SK-N-SH (cell line): ENCODE measurements around the gene SLC8A1. TPM values are rescaled to one million over a fixed set of nuclear protein-coding genes. Genes with fewer than 3 reads are reported as not detected.

Experiments
- CTCF ChIA-PET: fragments of 300-600, 350-600 bp; formaldehyde crosslinking; extraction: SDS; loops from one replicate; lab custom pipeline; 2021; lab: Yijun Ruan, JAX
- POLR2A ChIA-PET: fragments of 350-600 bp; sonication (Branson Sonifier 250); formaldehyde crosslinking; extraction: SDS; loops from one replicate; lab custom pipeline; 2020; ENCODE audit warnings: antibody characterized with exemption, inconsistent platforms; lab: Yijun Ruan, JAX
- DNase-seq: peaks from one replicate; pipeline ENCODE4 v3.0.0; 2012
- H2AFZ ChIP-seq: fragments of 200-600 bp; sonication (generic); 2 replicates; pipeline ENCODE4 v1.8.1; 2016; ENCODE audit warnings: antibody characterized with exemption, mild to moderate bottlenecking, low read depth
- H3F3A ChIP-seq: fragments of 200-600 bp; sonication (generic); replicated peaks from 2 replicates; pipeline ENCODE3; 2016; ENCODE audit warnings: antibody characterized with exemption, mild to moderate bottlenecking; ENCODE audit not compliant: insufficient read depth
- H3K27ac ChIP-seq, 2 experiments: fragments of 200-500 bp in 1 of 2; fragments of 200-600 bp in 1 of 2; sonication (Bioruptor generic) in 1 of 2; sonication (generic), shearing (Covaris generic) in 1 of 2; 2 replicates each; pipeline versions ENCODE4 v1.5.1 to v1.6.1; 2014 to 2016; ENCODE audit warnings: low read depth in 2 of 2, inconsistent platforms in 1 of 2, low read length in 1 of 2, mild to moderate bottlenecking in 1 of 2, mixed read lengths in 1 of 2
- H3K27me3 ChIP-seq: fragments of 200-600 bp; sonication (generic), shearing (Covaris generic); 2 replicates; pipeline ENCODE4 v1.6.1; 2016; ENCODE audit warnings: mixed run types; ENCODE audit not compliant: insufficient read depth
- H3K36me3 ChIP-seq, 2 experiments: fragments of 200-500 bp in 1 of 2; fragments of 200-600 bp in 1 of 2; sonication (Bioruptor generic) in 1 of 2; sonication (generic) in 1 of 2; replicated peaks in 1 of 2; 2 replicates each; pipeline versions ENCODE3 to v1.5.1; 2014 to 2016; ENCODE audit warnings: low read length in 1 of 2, mild to moderate bottlenecking in 1 of 2; ENCODE audit not compliant: insufficient read depth in 2 of 2, control insufficient read depth in 1 of 2
- H3K4me1 ChIP-seq, 2 experiments: fragments of 200-500 bp in 1 of 2; fragments of 200-600 bp in 1 of 2; sonication (Bioruptor generic) in 1 of 2; sonication (generic), shearing (Covaris generic) in 1 of 2; 2 replicates each; pipeline versions ENCODE4 v1.5.1 to v1.6.1; 2014 to 2016; ENCODE audit warnings: low read depth in 1 of 2, low read length in 1 of 2, mixed run types in 1 of 2; ENCODE audit not compliant: insufficient read depth in 2 of 2, control insufficient read depth in 1 of 2
- H3K4me2 ChIP-seq: fragments of 200-600 bp; sonication (generic), shearing (Covaris generic); 2 replicates; pipeline ENCODE4 v1.6.1; 2017; ENCODE audit warnings: mixed run types
- H3K4me3 ChIP-seq, 2 experiments: fragments of 200-500 bp in 1 of 2; fragments of 200-600 bp in 1 of 2; sonication (Bioruptor generic) in 1 of 2; sonication (generic), shearing (Covaris generic) in 1 of 2; 2 replicates each; pipeline versions ENCODE4 v1.5.1 to v1.8.1; 2014 to 2016; ENCODE audit warnings: low read depth in 2 of 2, inconsistent platforms in 1 of 2, low read length in 1 of 2, mild to moderate bottlenecking in 1 of 2, mixed read lengths in 1 of 2, moderate library complexity in 1 of 2
- H3K79me2 ChIP-seq: fragments of 200-600 bp; sonication (generic); 2 replicates; pipeline ENCODE4 v1.8.1; 2017; ENCODE audit warnings: mild to moderate bottlenecking; ENCODE audit not compliant: insufficient read depth
- H3K9ac ChIP-seq: fragments of 200-600 bp; sonication (generic); 2 replicates; pipeline ENCODE4 v1.6.1; 2017; ENCODE audit warnings: mixed run types
- H3K9me2 ChIP-seq: fragments of 200-600 bp; sonication (generic); 2 replicates; pipeline ENCODE4 v1.6.1; 2017; ENCODE audit warnings: mixed run types
- H3K9me3 ChIP-seq: fragments of 200-600 bp; sonication (generic); 2 replicates; pipeline ENCODE4 v1.6.1; 2017; ENCODE audit warnings: mixed run types, mild to moderate bottlenecking, moderate library complexity
- H4K20me1 ChIP-seq: fragments of 200-600 bp; sonication (generic); 2 replicates; pipeline ENCODE4 v1.6.1; 2017; ENCODE audit warnings: mild to moderate bottlenecking, mixed run types; ENCODE audit not compliant: insufficient read depth
- EZH2phosphoT487 ChIP-seq: fragments of 200-600 bp; sonication (generic); IDR thresholded peaks from 2 replicates; pipeline ENCODE4 v1.6.1; 2017; ENCODE audit warnings: low read depth, mixed run types, mild to moderate bottlenecking, antibody characterized with exemption, moderate library complexity, borderline replicate concordance
- GATA2 ChIP-seq: sonication (generic); formaldehyde crosslinking; IDR thresholded peaks from 2 replicates; pipeline ENCODE4 v1.5.0; 2020; ENCODE audit warnings: mild to moderate bottlenecking, missing genetic modification reagents
- JUND ChIP-seq: IDR thresholded peaks from 2 replicates; pipeline ENCODE4 v1.4.0; 2012
- NRF1 ChIP-seq: IDR thresholded peaks from 2 replicates; pipeline ENCODE4 v1.6.1; 2012; ENCODE audit warnings: low read depth, mild to moderate bottlenecking, low read length
- RAD21 ChIP-seq: IDR thresholded peaks from 2 replicates; pipeline ENCODE4 v1.6.1; 2012; ENCODE audit warnings: mild to moderate bottlenecking, low read length
- RCOR1 ChIP-seq: fragments of 150-350 bp; IDR thresholded peaks from 2 replicates; pipeline ENCODE4 v1.6.1; 2017; ENCODE audit warnings: antibody characterized with exemption, low read length
- REST ChIP-seq: IDR thresholded peaks from 2 replicates; pipeline ENCODE4 v1.6.1; 2012; ENCODE audit warnings: mild to moderate bottlenecking, low read depth, low read length, moderate library complexity
- RXRA ChIP-seq: IDR thresholded peaks from 2 replicates; pipeline ENCODE4 v1.4.0; 2012; ENCODE audit warnings: low read depth, mild to moderate bottlenecking, borderline replicate concordance
- SIN3A ChIP-seq: IDR thresholded peaks from 2 replicates; pipeline ENCODE4 v1.6.1; 2012; ENCODE audit warnings: low read depth, mild to moderate bottlenecking, low read length, moderate library complexity, borderline replicate concordance
- YY1 ChIP-seq: IDR thresholded peaks from 2 replicates; pipeline ENCODE4 v1.4.0; 2012; ENCODE audit warnings: low read depth, mild to moderate bottlenecking
- WGBS: methylation state at CpG from one replicate; pipeline ENCODE4 v1.1.6; 2017; ENCODE audit warnings: low lambda C conversion rate; 5-methylcytosine and 5-hydroxymethylcytosine counted together
- polyA plus RNA-seq, 3 experiments: library from polyadenylated mRNA; depleted of rRNA; stranded (reverse); fragments of >200 nt; gene quantifications; 2 replicates each; pipeline ENCODE4 v1.2.3, GENCODE V29; 2012
- TF ChIP-seq, protein P1 (sequence below): IDR thresholded peaks from 2 replicates; pipeline ENCODE4 v1.4.0; 2012; ENCODE audit warnings: low read depth, borderline replicate concordance

Gene SLC8A1
- polyA plus RNA-seq, 1 of the 3 experiments (the other 2 are of a cell fraction): 3.2 TPM

DNA sequence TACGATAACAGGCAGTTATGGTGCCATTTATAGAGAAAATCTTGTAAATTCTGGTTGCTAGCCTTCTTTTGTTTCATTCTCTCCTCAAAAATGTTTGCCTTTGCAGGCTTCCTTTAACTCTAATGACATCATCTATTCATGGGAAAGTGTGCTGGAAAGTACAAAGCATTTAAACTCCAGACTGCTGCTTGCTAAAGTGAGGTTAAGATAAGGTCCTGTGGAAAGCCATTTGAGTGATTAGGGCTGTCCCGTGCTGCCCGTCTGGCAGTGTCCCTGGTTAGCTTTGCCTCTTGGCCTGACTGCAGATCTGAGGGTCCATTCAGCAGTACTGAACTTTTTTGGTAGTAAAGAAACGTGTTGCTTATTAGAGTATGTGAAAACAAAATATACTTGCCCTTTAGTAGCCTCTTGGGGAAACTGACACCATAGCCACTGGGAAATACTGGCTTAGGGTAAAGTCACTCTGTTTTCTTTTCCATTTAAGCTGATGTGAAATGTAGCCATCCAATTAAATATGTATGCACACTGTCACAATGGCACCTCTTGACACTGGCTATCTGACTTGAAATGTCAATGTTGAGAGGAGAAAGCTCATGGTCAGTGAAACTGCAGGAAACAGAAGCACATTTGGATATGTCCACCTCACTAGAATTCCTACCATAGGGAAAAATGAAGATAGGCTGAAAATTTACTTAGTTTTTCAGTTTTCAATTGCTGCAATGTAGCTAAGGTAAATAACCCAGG lies 321.5 kb downstream of the SLC8A1 start:
- Histone ChIP-seq H3K9me3 (no peaks in the 10 kb centered on the region), H3K4me2 (no peak overlapping the region; the same call in 1 of the 2 replicates), H4K20me1 (no peaks in the 10 kb centered on the region), H3K27ac (peak overlapping the region; percentile 25 to 34; a peak in 2 of 4 replicates), H3K9ac (no peak overlapping the region), H3K27me3 (no peaks in the 10 kb centered on the region), H2AFZ (peak overlapping the region; percentile 19; the same call in 1 of the 2 replicates), H3K79me2 (no peaks in the 10 kb centered on the region), H3K9me2 (no peaks in the 10 kb centered on the region), H3F3A (peaks cover 23% of the 10 kb centered on the region), H3K4me3 (no peak overlapping the region), H3K36me3 (no peaks in the 10 kb centered on the region), H3K4me1 (peaks cover 12 to 41% of the 10 kb centered on the region in 2 experiments)
- DNase-seq: peak; percentile 41
- TF ChIP-seq YY1 (no peak), GATA2 (CRISPR knock-in tag) (peak; percentile 35; the same call in 1 of the 2 replicates), RCOR1 (no peak)
- ChIA-PET POLR2A (interaction anchor here (0.6 kb wide), 1 partner anchor 135 kb away, joined by 3 read pairs; no protein-coding TSS in a partner anchor), CTCF (interaction anchor here (0.7 to 1.4 kb wide), 4 partner anchors 9 to 218 kb away, joined by 3 to 4 read pairs (median 3); no protein-coding TSS in a partner anchor)
- 70% methylated on average over 4 of the region's 4 CpGs for WGBS

GRCh38 chr2:40129725-40130124 lies 322.2 kb downstream of the SLC8A1 start:
- H3K4me2 ChIP-seq: no peak overlapping the region; the same call in 1 of the 2 replicates
- no peak overlapping the region for H3K4me3 ChIP-seq
- WGBS: 78% methylated on average over 1 of the region's 1 CpG
- no peaks in the 10 kb centered on the region for H3K9me3 ChIP-seq
- no peak overlapping the region for H3K9ac ChIP-seq
- no peak for DNase-seq
- peak overlapping the region; percentile 19; the same call in 1 of the 2 replicates for H2AFZ ChIP-seq
- ChIA-PET POLR2A (no interaction called here), CTCF (interaction anchor here (0.7 to 1.0 kb wide), 2 partner anchors 8 to 1569 kb away, joined by 3 read pairs; no protein-coding TSS in a partner anchor)
- no peaks in the 10 kb centered on the region for H3K36me3 ChIP-seq
- no peaks in the 10 kb centered on the region for H4K20me1 ChIP-seq
- H3K27me3 ChIP-seq: no peaks in the 10 kb centered on the region
- no peaks in the 10 kb centered on the region for H3K79me2 ChIP-seq
- peak overlapping the region; percentile 25 to 34; a peak in 2 of 4 replicates for H3K27ac ChIP-seq
- no peak for TF ChIP-seq YY1
- no peak for TF ChIP-seq NRF1
- TF ChIP-seq REST: no peak
- TF ChIP-seq GATA2 (CRISPR knock-in tag): no peak
- TF ChIP-seq, protein P1, sequence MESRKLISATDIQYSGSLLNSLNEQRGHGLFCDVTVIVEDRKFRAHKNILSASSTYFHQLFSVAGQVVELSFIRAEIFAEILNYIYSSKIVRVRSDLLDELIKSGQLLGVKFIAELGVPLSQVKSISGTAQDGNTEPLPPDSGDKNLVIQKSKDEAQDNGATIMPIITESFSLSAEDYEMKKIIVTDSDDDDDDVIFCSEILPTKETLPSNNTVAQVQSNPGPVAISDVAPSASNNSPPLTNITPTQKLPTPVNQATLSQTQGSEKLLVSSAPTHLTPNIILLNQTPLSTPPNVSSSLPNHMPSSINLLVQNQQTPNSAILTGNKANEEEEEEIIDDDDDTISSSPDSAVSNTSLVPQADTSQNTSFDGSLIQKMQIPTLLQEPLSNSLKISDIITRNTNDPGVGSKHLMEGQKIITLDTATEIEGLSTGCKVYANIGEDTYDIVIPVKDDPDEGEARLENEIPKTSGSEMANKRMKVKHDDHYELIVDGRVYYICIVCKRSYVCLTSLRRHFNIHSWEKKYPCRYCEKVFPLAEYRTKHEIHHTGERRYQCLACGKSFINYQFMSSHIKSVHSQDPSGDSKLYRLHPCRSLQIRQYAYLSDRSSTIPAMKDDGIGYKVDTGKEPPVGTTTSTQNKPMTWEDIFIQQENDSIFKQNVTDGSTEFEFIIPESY: no peak
- TF ChIP-seq RXRA: no peak
- TF ChIP-seq RAD21: no peak
- TF ChIP-seq EZH2phosphoT487: no peak
- TF ChIP-seq JUND: no peak
- no peak for TF ChIP-seq SIN3A
- H3K9me2 ChIP-seq: no peaks in the 10 kb centered on the region
- H3F3A ChIP-seq: peaks cover 23% of the 10 kb centered on the region
- peaks cover 12 to 48% of the 10 kb centered on the region in 2 experiments for H3K4me1 ChIP-seq
